Neural progenitor cell (in vitro differentiated cells): ENCODE data around the gene AP5S1. TPM values are rescaled to one million over a fixed set of nuclear protein-coding genes. Genes with fewer than 3 reads are reported as not detected.
"Not testable (repeated sequence)": the region's sequence is repeated elsewhere in the genome, so short reads cannot be mapped to it uniquely, and the experiment has no call there.

Source experiments
- DNase-seq: peaks from one replicate; pipeline ENCODE4 v3.0.0-alpha.2; 2016; ENCODE audit warnings: low spot score
- H2AFZ ChIP-seq: fragments of 200-600 bp; sonication (generic); replicated peaks from 2 replicates; pipeline ENCODE4 v1.6.1; 2016; ENCODE audit warnings: antibody characterized with exemption
- H3F3A ChIP-seq: fragments of 200-600 bp; sonication (generic); 2 replicates; pipeline ENCODE4 v1.6.1; 2016; ENCODE audit warnings: antibody characterized with exemption, low read depth
- H3K27ac ChIP-seq: fragments of 200-600 bp; sonication (generic); 2 replicates; pipeline ENCODE4 v1.5.1; 2016; ENCODE audit warnings: mild to moderate bottlenecking
- H3K27me3 ChIP-seq: fragments of 200-600 bp; sonication (generic); 2 replicates; pipeline ENCODE4 v1.6.1; 2016; ENCODE audit warnings: mild to moderate bottlenecking, moderate library complexity
- H3K36me3 ChIP-seq: fragments of 200-600 bp; sonication (generic); 2 replicates; pipeline ENCODE4 v1.5.1; 2016
- H3K4me1 ChIP-seq: fragments of 200-600 bp; sonication (generic); 2 replicates; pipeline ENCODE4 v1.6.1; 2016; ENCODE audit warnings: mixed run types
- H3K4me2 ChIP-seq: fragments of 200-600 bp; sonication (generic); 2 replicates; pipeline ENCODE4 v1.6.1; 2016
- H3K4me3 ChIP-seq: fragments of 200-600 bp; sonication (generic); 2 replicates; pipeline ENCODE4 v1.5.1; 2016
- H3K79me2 ChIP-seq: fragments of 200-600 bp; sonication (generic); 2 replicates; pipeline ENCODE4 v1.6.1; 2016; ENCODE audit warnings: low read depth
- H3K9ac ChIP-seq: fragments of 200-600 bp; sonication (generic); 2 replicates; pipeline ENCODE4 v1.6.1; 2016
- H3K9me3 ChIP-seq: fragments of 200-600 bp; sonication (generic); 2 replicates; pipeline ENCODE4 v1.5.1; 2016; ENCODE audit warnings: low read depth
- H4K20me1 ChIP-seq: fragments of 200-600 bp; sonication (generic); 2 replicates; pipeline ENCODE4 v1.6.1; 2016; ENCODE audit warnings: low read depth
- H3K27ac Mint-ChIP-seq: 3 replicates; pipeline ENCODE4 v1.8.0; 2021; ENCODE audit warnings: mixed read lengths
- H3K27me3 Mint-ChIP-seq: 2 replicates; pipeline ENCODE4 v1.8.0; 2022; ENCODE audit warnings: low read depth, mild to moderate bottlenecking, inconsistent platforms, moderate library complexity, mixed read lengths; ENCODE audit not compliant: insufficient read depth
- H3K36me3 Mint-ChIP-seq: 3 replicates; pipeline ENCODE4 v1.8.0; 2021; ENCODE audit warnings: mixed read lengths
- H3K4me1 Mint-ChIP-seq: 3 replicates; pipeline ENCODE4 v1.8.0; 2021; ENCODE audit warnings: mixed read lengths
- H3K4me3 Mint-ChIP-seq: 3 replicates; pipeline ENCODE4 v1.8.0; 2021; ENCODE audit warnings: mild to moderate bottlenecking, moderate library complexity, mixed read lengths
- H3K9me3 Mint-ChIP-seq: 3 replicates; pipeline ENCODE4 v1.8.0; 2020; ENCODE audit warnings: mixed read lengths
- CTCF ChIP-seq: fragments of 200-600 bp; sonication (generic); IDR thresholded peaks from 2 replicates; pipeline ENCODE4 v1.5.1; 2017; ENCODE audit warnings: antibody characterized with exemption, mild to moderate bottlenecking
- EZH2 ChIP-seq: fragments of 200-600 bp; sonication (generic); IDR thresholded peaks from 2 replicates; pipeline ENCODE4 v1.6.1; 2017; ENCODE audit warnings: antibody characterized with exemption, mild to moderate bottlenecking, moderate library complexity
- EZH2phosphoT487 ChIP-seq: fragments of 200-600 bp; sonication (generic); IDR thresholded peaks from 2 replicates; pipeline ENCODE4 v1.6.1; 2017; ENCODE audit warnings: antibody characterized with exemption
- total RNA-seq: library from RNA; depleted of rRNA; stranded (reverse); fragments of >200 nt; gene quantifications from 2 replicates; pipeline ENCODE4 v1.2.3, GENCODE V29; 2015; ENCODE audit warnings: low replicate concordance

Gene AP5S1
- total RNA-seq, 1 donor from 2014 or later, result 1.2 TPM

- H3K79me2 ChIP-seq, result peaks cover 9% of the 10 kb centered on the region
- Mint-ChIP-seq H3K4me3 (no peak overlapping the region), H3K36me3 (no peaks in the 10 kb centered on the region), H3K27me3 (peaks cover 4% of the 10 kb centered on the region), H3K27ac (peak overlapping the region; percentile 82), H3K4me1 (peaks cover 11% of the 10 kb centered on the region), H3K9me3 (no peaks in the 10 kb centered on the region)
- H3K9ac ChIP-seq, result no peak overlapping the region
- no peak for DNase-seq
- peaks cover 5% of the 10 kb centered on the region for H3K4me1 ChIP-seq
- H2AFZ ChIP-seq, result no peak overlapping the region
- no peaks in the 10 kb centered on the region for H4K20me1 ChIP-seq
- no peaks in the 10 kb centered on the region for H3K36me3 ChIP-seq
- H3F3A ChIP-seq, result peaks cover 5% of the 10 kb centered on the region
- TF ChIP-seq EZH2phosphoT487, result no peak
- no peak for TF ChIP-seq CTCF
- H3K27ac ChIP-seq, result no peak overlapping the region
- no peak overlapping the region for H3K4me2 ChIP-seq
- no peaks in the 10 kb centered on the region for H3K27me3 ChIP-seq
- H3K9me3 ChIP-seq, result no peaks in the 10 kb centered on the region
- no peak overlapping the region for H3K4me3 ChIP-seq
These were observed 23.1 kb downstream of the AP5S1 start for GRCh38 chr20:3843490-3843889.

GRCh38 chr20:3843990-3844619 lies 23.8 kb downstream of the AP5S1 start:
- not testable (repeated sequence) for H3K4me3 Mint-ChIP-seq, H3F3A ChIP-seq

GRCh38 chr20:3846378-3846739 lies 26.0 kb downstream of the AP5S1 start:
- H3K9me3 Mint-ChIP-seq, result no peaks in the 10 kb centered on the region
- peaks cover 9% of the 10 kb centered on the region for H3K79me2 ChIP-seq
- H3K27ac ChIP-seq, result no peak overlapping the region
- H3K27ac Mint-ChIP-seq, result no peak overlapping the region
- no peaks in the 10 kb centered on the region for H3K27me3 ChIP-seq
- peaks cover 4% of the 10 kb centered on the region for H3K27me3 Mint-ChIP-seq
- peak overlapping the region; percentile 90 for H3K4me3 ChIP-seq
- peaks cover 17% of the 10 kb centered on the region for H3K4me1 Mint-ChIP-seq
- peaks cover 5% of the 10 kb centered on the region for H3K4me1 ChIP-seq
- DNase-seq, result peak; percentile 36
- TF ChIP-seq CTCF, result no peak
- TF ChIP-seq EZH2phosphoT487, result no peak
- TF ChIP-seq EZH2, result no peak
- no peaks in the 10 kb centered on the region for H3K9me3 ChIP-seq
- H3K4me2 ChIP-seq, result peak overlapping the region; percentile 97
- peak overlapping the region; percentile 96 for H2AFZ ChIP-seq
- peak overlapping the region; percentile 55 for H3K9ac ChIP-seq
- no peaks in the 10 kb centered on the region for H3K36me3 ChIP-seq
- H3K36me3 Mint-ChIP-seq, result peaks cover 6% of the 10 kb centered on the region
- peak overlapping the region; percentile 92 for H3K4me3 Mint-ChIP-seq
- H3F3A ChIP-seq, result peaks cover 5% of the 10 kb centered on the region
- peaks cover 5% of the 10 kb centered on the region for H4K20me1 ChIP-seq

More at GRCh38 chr20:3843990-3844619, 23.8 kb downstream of the AP5S1 start:
- not testable (repeated sequence) for H3K27me3 ChIP-seq, H3K9me3 ChIP-seq, H3K79me2 ChIP-seq, H3K4me3 ChIP-seq, H3K27ac ChIP-seq, H3K36me3 ChIP-seq, H3K9me3 Mint-ChIP-seq, H3K36me3 Mint-ChIP-seq, H3K4me1 ChIP-seq, H3K9ac ChIP-seq, H3K4me2 ChIP-seq, H4K20me1 ChIP-seq, H3K27ac Mint-ChIP-seq, H2AFZ ChIP-seq, DNase-seq, H3K27me3 Mint-ChIP-seq
- H3K4me1 Mint-ChIP-seq, result peaks cover 17% of the 10 kb centered on the region

GRCh38 chr20:3846740-3847428 lies 26.5 kb downstream of the AP5S1 start, which contains the start of gene MAVS:
Gene MAVS (plus strand): TSS chr20:3846834. CDS start chr20:3854625, 7,791 bp downstream.
- peak within 1 kb of the TSS; percentile 87 for H3K9ac ChIP-seq
- Mint-ChIP-seq H3K4me3 (peak within 1 kb of the TSS; percentile 92), H3K9me3 (no peaks in the 10 kb centered on the region), H3K27ac (peak within 1 kb of the TSS; percentile 30), H3K4me1 (peaks cover 17% of the 10 kb centered on the region), H3K36me3 (peaks cover 6% of the 10 kb centered on the region), H3K27me3 (peaks cover 4% of the 10 kb centered on the region)
- H2AFZ ChIP-seq, result peak within 1 kb of the TSS; percentile 96
- H3K4me1 ChIP-seq, result peaks cover 5% of the 10 kb centered on the region
- peaks cover 9% of the 10 kb centered on the region for H3K79me2 ChIP-seq
- peak within 1 kb of the TSS; percentile 90 for H3K4me3 ChIP-seq
- H3K27ac ChIP-seq, result peak within 1 kb of the TSS; percentile 38
- H4K20me1 ChIP-seq, result peaks cover 5% of the 10 kb centered on the region
- no peaks in the 10 kb centered on the region for H3K9me3 ChIP-seq
- DNase-seq, result peak; percentile 95
- H3K36me3 ChIP-seq, result no peaks in the 10 kb centered on the region
- TF ChIP-seq CTCF, result peak; percentile 15
- no peak for TF ChIP-seq EZH2phosphoT487
- peaks cover 5% of the 10 kb centered on the region for H3F3A ChIP-seq
- H3K27me3 ChIP-seq, result no peaks in the 10 kb centered on the region
- peak within 1 kb of the TSS; percentile 97 for H3K4me2 ChIP-seq
